H54 (cell line): ENCODE measurements around the gene STARD7.
"Not testable (repeated sequence)": the region's sequence is repeated elsewhere in the genome, so short reads cannot be mapped to it uniquely, and the experiment has no call there.

ENCODE experiments used
- DNase-seq: peaks from one replicate; pipeline ENCODE4 v3.0.0; 2011; ENCODE audit warnings: low spot score, mixed read lengths; ENCODE audit not compliant: insufficient read length
- FAIRE-seq: peaks from 3 replicates; lab custom pipeline; 2011; peaks lifted over from hg19 to GRCh38; lab: Jason Lieb, UNC
- POLR2A ChIP-seq: IDR thresholded peaks from 2 replicates; pipeline ENCODE4 v1.6.1; 2011; ENCODE audit warnings: low read depth, mild to moderate bottlenecking, low read length

The STARD7 gene

GRCh38 chr2:96241900-96242611 is 33.4 kb upstream of the STARD7 start:
- DNase-seq = peak; percentile 71
- peak; percentile 69 for FAIRE-seq
- TF ChIP-seq POLR2A = no peak

DNA sequence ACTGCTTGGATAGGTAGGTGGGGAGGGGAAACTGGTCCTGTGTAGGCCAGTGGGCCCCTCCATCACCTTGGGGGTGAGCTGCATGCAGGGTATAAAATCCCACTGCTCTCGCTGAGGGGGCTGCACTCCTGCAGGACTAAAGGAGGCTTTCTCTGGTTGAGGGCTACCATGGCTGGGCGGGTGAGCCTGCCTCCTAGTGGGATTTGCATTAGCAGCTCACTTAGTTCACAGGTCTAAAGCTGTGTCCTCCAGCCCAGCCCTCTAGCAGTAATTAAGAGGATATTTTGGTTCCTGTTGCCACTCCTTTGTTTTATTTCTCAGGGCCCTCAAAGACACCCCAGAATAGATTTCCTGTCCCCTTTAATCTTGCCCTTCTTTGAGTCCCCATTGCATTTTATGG is 32.6 kb upstream of the STARD7 start:
- TF ChIP-seq POLR2A = no peak
- DNase-seq (no peak), FAIRE-seq (no peak)

GRCh38 chr2:96240341-96241038 is 31.9 kb upstream of the STARD7 start:
- DNase-seq (no peak), FAIRE-seq (no peak)
- TF ChIP-seq POLR2A = no peak

GRCh38 chr2:96239745-96240264 is 31.2 kb upstream of the STARD7 start:
- FAIRE-seq = no peak
- DNase-seq = no peak
- TF ChIP-seq POLR2A = no peak

GRCh38 chr2:96239091-96239490 is 30.5 kb upstream of the STARD7 start:
- no peak for FAIRE-seq
- no peak for DNase-seq
- TF ChIP-seq POLR2A = no peak

GRCh38 chr2:96238266-96238665 is 29.6 kb upstream of the STARD7 start:
- DNase-seq (no peak), FAIRE-seq (no peak)
- no peak for TF ChIP-seq POLR2A

- DNase-seq (no peak), FAIRE-seq (no peak)
- no peak for TF ChIP-seq POLR2A
Measured at GRCh38 chr2:96236882-96237281, 28.3 kb upstream of the STARD7 start.

DNA sequence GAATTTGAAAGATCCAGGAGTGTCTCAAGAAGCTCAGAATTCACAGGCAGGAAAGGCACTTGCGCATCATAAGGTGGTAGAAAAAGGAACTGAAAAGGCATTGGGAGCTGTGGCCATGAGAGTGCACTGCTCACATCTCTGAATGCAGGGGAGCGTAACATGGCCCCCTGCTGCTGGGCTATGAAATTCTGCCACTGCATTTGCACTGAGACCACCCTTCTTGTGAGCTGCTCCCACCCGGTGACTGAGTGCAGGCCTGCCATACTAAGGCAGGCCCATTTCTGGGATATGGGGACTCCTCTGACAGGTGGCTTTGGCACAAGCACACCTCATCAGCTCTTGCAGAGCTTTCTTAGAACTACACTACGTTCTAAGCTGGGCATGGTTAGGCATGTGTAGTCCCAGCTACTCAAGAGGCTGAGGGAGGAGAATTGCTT is 25.3 kb upstream of the STARD7 start:
- TF ChIP-seq POLR2A = no peak
- no peak for DNase-seq
- FAIRE-seq = no peak

GRCh38 chr2:96233436-96233835 is 24.8 kb upstream of the STARD7 start:
- no peak for DNase-seq
- no peak for TF ChIP-seq POLR2A
- FAIRE-seq = no peak

GRCh38 chr2:96231316-96231715 is 22.7 kb upstream of the STARD7 start:
- no peak for DNase-seq
- no peak for FAIRE-seq

DNA sequence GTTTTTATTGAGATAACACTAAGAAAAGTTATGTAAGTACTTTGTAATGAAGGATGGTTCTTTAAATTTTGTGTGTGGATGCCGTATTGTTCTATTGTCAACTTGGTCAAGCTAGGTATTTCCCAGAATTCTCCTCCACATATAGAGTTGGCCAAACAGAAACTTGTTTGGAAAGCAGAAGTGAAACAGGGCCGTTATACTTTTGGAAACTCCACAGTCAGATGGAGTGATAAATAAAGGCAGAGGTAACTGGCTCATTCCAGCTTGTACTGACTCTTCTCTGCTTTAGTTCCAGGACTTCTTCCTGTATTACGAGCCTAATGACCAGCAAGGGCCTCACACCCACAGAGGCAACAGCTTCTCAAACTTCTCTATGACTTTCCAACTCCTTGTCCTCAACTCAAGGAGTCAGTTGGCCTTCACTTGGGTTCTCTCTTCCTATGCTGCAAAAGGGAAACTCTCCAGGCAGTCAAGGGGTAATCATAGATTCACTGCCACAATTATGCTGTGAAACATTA is 16.4 kb upstream of the STARD7 start:
- FAIRE-seq = no peak
- no peak for TF ChIP-seq POLR2A
- no peak for DNase-seq

More at GRCh38 chr2:96231316-96231715, 22.7 kb upstream of the STARD7 start:
- TF ChIP-seq POLR2A = no peak

DNA sequence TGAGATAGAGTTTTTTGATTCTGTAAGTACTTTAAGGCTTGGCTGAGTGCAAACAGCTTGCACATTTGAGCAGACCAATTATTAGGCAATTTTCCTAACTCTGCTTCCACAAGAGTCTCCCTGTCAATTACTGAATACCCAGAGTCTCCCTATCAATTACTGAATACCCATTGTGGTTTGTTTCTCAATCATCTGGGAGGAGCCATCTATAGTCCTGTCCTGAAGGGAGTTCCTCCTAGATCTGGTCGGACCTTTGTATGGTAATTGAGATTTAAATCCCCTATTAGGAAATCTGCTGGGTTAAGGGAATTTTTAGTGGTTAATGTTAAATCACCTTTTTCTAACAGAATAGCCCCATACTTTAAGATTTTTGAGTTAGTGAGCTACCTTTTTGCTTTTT is 12.5 kb upstream of the STARD7 start:
- not testable (repeated sequence) for FAIRE-seq, DNase-seq

DNA sequence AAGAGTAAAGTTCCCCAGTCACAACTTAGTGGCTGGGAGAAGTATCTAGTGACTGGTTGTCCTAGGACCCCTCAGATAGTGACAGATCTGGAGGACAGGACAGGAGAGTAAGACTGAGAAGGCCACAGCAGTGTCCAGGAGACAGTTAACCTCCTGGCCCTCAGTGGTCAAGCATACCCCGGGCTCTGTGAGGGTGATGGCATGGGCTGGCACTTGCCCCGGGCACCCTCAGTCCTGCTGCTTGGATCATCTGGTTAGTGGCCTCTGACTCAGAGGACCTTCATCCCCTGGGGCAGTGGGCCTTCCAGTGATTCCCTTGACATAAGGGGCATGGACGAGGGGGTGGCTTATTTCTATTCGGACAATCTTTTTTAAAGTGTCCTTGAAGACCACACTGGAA is 11.3 kb upstream of the STARD7 start:
- DNase-seq, FAIRE-seq: not testable (repeated sequence)

DNA sequence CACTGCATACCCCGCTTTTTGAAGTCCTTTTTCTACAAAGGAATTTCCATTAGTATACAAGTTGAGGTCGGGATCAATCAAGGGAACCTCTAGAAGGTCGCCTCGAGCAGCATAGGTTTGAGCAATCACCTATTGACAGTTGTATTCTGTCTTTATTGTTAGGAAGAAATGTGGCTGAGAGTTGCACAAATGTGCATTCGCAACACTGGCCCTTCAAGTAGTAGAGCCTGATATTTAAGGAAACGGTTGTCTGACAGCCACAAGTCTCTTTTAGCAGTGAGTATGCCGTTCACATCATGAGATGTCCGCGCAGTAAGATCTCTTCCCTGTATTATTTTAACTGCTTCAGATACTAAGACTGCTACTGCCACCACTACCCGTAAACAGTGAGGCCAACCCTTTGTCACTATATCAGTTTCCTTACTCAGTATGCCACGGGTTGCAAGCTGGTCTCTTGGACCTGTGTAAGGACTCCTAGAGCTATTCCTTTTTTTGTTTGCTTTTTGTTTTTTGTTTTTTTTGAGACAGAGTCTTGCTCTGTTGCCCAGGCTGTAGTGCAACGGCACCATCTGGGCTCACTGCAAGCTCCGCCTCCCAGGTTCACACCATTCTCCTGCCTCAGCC is 10.0 kb upstream of the STARD7 start:
- TF ChIP-seq POLR2A = no peak
- FAIRE-seq = no peak
- no peak for DNase-seq
